Stimulated activated memory B cell treated with anti-CD40 and anti-IgM and Interleukin-4, amounts not matched to agents 10 μg/mL and 1 μg/mL and 100 μg/mL, for 72 hours (primary cell): ENCODE measurements around the gene C11orf16.
"Not testable (repeated sequence)": the region's sequence is repeated elsewhere in the genome, so short reads cannot be mapped to it uniquely, and the experiment has no call there.

Experiments
- ATAC-seq: fragments of 150-1000 bp; cut with Tn5 transposase; 2 replicates; pipeline ENCODE4 v1.10.0; 2021
- H3K27ac Mint-ChIP-seq: one replicate; pipeline ENCODE4 v1.8.0; 2022; ENCODE audit warnings: mild to moderate bottlenecking, mixed read lengths
- H3K27me3 Mint-ChIP-seq: one replicate; pipeline ENCODE4 v1.8.0; 2022; ENCODE audit warnings: mixed read lengths
- H3K36me3 Mint-ChIP-seq: one replicate; pipeline ENCODE4 v1.8.0; 2022; ENCODE audit warnings: mixed read lengths
- H3K4me1 Mint-ChIP-seq: one replicate; pipeline ENCODE4 v1.8.0; 2022; ENCODE audit warnings: mixed read lengths
- H3K4me3 Mint-ChIP-seq: one replicate; pipeline ENCODE4 v1.8.0; 2022; ENCODE audit warnings: mild to moderate bottlenecking, moderate library complexity, mixed read lengths
- H3K9me3 Mint-ChIP-seq: one replicate; pipeline ENCODE4 v1.8.0; 2022; ENCODE audit warnings: mixed read lengths

The C11orf16 gene

DNA sequence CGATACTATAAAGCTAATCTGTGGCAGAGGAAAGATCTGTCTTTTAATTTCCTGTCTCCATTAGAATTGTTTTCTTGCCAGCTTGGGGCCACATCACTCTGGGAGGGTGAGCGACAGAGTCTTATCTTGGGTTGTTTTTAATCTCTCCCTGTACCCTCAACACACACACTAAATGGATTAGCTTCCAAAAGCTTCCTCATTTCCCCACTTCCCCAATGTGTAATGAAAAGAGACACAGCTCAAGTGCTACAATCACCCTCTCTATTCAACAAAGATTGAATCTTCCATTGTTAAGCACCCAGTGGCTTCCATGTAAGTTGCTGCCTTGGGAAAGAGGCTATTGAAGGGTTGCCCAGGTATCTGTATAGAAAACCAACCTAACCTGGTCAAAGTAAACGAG lies 16.1 kb upstream of the C11orf16 start:
- Mint-ChIP-seq H3K36me3 (peaks cover 52% of the 10 kb centered on the region), H3K9me3 (no peaks in the 10 kb centered on the region), H3K27ac (no peak overlapping the region), H3K4me3 (no peak overlapping the region), H3K27me3 (no peaks in the 10 kb centered on the region), H3K4me1 (no peaks in the 10 kb centered on the region)
- ATAC-seq: no peak

DNA sequence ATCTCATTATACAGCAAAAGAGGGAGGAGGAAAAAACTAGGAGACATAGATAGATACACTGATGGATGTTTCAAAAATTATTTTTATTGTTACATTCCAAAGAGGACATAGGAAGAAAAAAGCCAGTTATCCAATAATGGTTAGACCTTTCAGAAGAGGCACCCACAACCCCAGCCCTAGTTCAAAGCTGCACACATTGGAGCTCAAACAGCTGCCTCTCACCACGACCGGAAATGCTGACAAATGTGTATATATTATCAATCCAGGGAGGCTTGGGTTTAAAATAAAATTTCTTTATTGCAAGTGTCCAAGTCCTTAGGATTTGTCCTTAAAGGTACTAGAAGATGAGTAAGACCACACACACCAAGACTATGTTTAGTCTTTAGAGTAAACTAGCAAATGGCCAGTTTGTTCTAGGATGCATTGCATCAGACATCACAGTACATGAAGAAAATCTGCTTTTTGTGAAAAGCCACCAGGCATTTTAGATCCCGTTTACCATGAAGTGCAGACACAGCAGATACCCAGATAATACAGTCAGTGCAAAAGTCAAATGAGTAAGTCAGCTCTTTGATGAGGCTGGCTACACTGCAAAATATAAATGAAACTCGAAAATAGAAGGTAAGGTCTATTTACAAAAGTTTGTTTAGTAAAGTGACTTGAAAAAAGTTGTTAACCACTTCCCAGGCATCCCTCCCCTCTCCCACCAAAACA lies 14.6 kb upstream of the C11orf16 start:
- no peaks in the 10 kb centered on the region for H3K9me3 Mint-ChIP-seq
- ATAC-seq: no peak
- H3K27ac Mint-ChIP-seq: no peak overlapping the region
- H3K4me1 Mint-ChIP-seq: no peaks in the 10 kb centered on the region
- H3K4me3 Mint-ChIP-seq: no peak overlapping the region
- H3K27me3 Mint-ChIP-seq: no peaks in the 10 kb centered on the region
- H3K36me3 Mint-ChIP-seq: peaks cover 41% of the 10 kb centered on the region

DNA sequence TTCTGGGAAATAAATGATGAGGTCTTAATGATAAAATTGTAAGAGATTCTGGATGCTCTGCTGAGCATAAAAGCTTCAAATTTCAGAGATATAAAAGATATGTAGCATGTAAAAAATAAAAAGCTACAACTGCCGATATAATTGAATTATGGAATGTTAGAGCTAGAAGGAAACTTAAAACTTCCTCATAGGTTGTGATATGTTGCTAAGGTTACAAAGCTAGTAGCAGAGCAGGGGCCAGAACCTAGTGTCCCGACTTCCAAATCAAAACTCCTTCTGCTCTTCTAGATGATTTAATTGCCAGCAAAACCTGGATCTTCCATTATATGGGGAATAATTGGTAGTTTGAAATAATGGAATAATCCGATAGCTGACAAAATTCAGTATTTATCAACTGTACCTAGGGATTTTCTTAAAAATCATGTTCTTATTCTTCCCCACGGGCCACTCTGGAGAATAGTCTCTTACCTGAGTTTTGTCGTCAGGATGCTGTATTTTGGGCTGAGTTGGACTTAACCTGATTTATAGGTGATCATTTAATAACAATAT lies 9.8 kb upstream of the C11orf16 start, which contains the start of gene ASCL3:
TSS of gene ASCL3 (minus strand) at position 499 of the 549 bp plus-strand sequence. CDS start 4,855 bp downstream, outside the sequence.
- peaks cover 15% of the 10 kb centered on the region for H3K27me3 Mint-ChIP-seq
- H3K4me1 Mint-ChIP-seq: no peaks in the 10 kb centered on the region
- H3K9me3 Mint-ChIP-seq: no peaks in the 10 kb centered on the region
- H3K36me3 Mint-ChIP-seq: peaks cover 9% of the 10 kb centered on the region
- no peak within 1 kb of the TSS for H3K4me3 Mint-ChIP-seq
- no peak within 1 kb of the TSS for H3K27ac Mint-ChIP-seq
- ATAC-seq: no peak

DNA sequence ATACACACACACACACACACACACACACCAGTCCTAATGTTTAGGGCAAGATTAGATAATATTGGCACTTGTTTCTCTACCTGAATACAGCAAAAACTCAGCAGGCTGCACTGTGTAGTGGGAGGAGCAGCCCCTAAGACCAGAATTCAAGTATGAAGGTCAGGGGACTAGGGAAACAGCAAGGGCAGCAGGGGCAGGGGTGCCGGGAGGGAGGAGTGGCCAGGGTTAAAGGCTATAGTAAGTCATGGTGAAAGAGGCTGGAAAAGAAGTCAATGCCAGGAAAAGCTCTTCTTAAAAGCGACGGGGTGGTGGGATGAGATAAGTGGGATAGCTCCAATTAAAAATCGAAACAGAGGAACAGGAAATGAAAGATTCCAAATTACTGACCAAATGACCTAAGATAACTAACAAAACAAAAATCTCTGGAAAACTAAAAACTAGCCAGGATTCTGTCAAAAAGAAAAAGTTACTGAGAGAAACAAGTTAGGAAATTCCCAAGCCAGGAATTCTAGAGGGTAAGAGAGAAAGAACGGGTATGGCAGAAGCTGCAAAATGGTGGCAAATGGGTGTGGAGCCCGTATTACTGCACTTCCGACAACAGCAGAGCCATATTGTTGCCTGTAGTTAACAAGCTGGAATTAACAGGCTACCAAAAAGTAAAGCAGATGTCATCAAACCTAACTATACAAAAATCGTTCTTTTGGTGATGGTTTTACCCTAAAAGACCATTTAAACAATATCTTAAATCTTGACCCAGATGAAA lies 8.8 kb upstream of the C11orf16 start:
- no peak overlapping the region for H3K4me3 Mint-ChIP-seq
- no peak for ATAC-seq
- H3K9me3 Mint-ChIP-seq: no peaks in the 10 kb centered on the region
- peaks cover 6% of the 10 kb centered on the region for H3K4me1 Mint-ChIP-seq
- no peak overlapping the region for H3K27ac Mint-ChIP-seq
- H3K36me3 Mint-ChIP-seq: no peaks in the 10 kb centered on the region
- H3K27me3 Mint-ChIP-seq: peaks cover 15% of the 10 kb centered on the region

DNA sequence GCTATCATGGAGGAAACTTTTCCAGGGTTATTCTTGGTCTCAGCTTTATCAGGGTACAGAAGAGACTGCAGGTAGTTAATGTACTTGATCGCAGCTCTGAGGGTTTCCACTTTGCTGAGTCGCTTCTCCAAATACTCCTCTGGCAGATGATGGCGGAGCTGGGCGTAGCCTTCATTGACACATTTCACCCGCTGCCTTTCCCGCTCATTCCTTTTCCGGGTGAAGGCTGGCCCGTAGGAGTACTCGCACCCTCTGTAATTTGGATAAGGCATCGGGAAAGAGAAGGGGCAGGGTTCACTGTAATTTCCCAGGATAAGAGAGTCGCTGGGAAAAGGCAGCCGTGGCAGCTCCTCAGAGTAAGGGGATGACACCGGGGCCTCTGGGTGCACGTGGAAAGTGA lies 4.9 kb upstream of the C11orf16 start:
- H3K4me1 Mint-ChIP-seq: peaks cover 6% of the 10 kb centered on the region
- no peak overlapping the region for H3K27ac Mint-ChIP-seq
- H3K4me3 Mint-ChIP-seq: no peak overlapping the region
- H3K9me3 Mint-ChIP-seq: no peaks in the 10 kb centered on the region
- no peaks in the 10 kb centered on the region for H3K36me3 Mint-ChIP-seq
- ATAC-seq: no peak
- peaks cover 15% of the 10 kb centered on the region for H3K27me3 Mint-ChIP-seq

DNA sequence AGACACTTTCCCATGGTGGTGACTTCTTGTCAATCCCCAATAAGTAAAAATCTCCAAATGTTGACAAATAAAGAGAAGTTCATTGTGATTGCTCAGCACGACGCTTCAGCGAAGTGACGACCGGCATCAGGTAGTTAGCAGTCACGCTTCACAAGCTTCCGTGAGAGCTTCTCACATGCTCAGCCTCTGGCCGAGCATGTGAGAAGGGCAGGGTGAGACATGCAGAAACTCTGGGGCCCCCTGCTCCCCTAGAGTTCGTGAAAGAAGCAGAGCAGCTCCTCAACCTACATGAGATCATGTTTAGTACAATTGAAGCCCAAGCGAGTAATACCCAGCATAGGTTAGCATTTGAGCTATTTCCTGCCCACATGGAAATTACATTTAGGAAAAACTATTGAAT lies 4.4 kb upstream of the C11orf16 start:
- Mint-ChIP-seq H3K27me3 (peaks cover 15% of the 10 kb centered on the region), H3K4me3 (peak overlapping the region; percentile 56), H3K36me3 (no peaks in the 10 kb centered on the region), H3K4me1 (peaks cover 6% of the 10 kb centered on the region), H3K27ac (no peak overlapping the region), H3K9me3 (no peaks in the 10 kb centered on the region)
- ATAC-seq: peak; percentile 50

DNA sequence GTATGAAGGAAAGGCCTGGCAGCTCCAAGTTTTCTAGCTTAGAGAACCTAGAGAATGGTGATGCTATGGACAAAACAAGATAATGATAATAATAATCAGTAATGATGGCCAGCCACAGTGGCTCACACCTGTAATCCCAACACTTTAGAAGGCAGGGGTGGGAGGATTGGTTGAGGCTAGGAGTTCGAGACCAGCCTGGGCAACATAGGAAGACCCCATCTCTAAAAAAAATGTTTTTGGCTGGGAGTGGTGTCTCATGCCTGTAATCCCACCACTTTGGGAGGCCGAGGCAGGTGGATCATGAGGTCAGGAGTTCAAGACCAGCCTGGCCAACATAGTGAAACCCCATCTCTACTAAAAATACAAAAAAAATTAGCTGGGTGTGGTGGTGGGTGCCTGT lies 3.0 kb upstream of the C11orf16 start:
- H3K27me3 Mint-ChIP-seq: peaks cover 15% of the 10 kb centered on the region
- not testable (repeated sequence) for ATAC-seq, H3K4me3 Mint-ChIP-seq, H3K27ac Mint-ChIP-seq, H3K9me3 Mint-ChIP-seq, H3K36me3 Mint-ChIP-seq, H3K4me1 Mint-ChIP-seq

DNA sequence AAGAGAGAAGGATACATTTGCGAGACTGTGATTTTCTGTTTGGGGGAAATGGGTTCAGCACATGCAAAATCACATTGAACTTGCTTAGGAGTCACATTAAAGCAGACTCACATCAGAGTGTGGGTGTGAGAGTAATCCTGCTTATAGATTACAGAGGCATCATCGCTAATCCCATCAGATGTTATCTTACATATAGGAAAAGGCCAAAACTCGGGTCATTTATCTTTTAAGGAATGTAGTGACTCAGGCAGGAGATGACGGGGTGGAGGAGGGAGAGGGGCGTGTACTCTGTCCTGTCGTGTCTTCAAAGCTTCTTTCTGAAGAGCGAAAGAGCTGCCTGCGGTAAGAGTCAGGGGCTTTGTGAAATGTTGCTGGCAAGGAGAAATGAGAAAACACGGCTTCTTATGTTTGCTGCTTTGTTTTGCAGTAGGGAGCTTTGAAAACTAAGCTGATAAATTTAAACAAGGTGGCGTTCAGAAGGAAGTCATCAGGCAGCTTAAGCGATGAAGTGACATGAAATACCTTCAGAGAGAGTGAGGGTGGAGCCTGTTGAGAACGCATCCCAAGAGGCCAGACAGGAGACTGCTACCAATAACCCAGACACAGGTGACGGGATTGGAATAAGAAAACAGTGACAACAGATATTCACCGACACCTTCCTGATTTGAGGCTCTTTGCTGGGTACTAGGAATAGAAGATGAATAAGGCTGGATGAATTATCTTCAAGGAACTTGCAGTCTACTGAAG lies 2.2 kb upstream of the C11orf16 start:
- Mint-ChIP-seq H3K36me3 (no peaks in the 10 kb centered on the region), H3K9me3 (no peaks in the 10 kb centered on the region), H3K27ac (no peak overlapping the region), H3K27me3 (peaks cover 20% of the 10 kb centered on the region), H3K4me3 (no peak overlapping the region), H3K4me1 (peaks cover 6% of the 10 kb centered on the region)
- ATAC-seq: no peak

DNA sequence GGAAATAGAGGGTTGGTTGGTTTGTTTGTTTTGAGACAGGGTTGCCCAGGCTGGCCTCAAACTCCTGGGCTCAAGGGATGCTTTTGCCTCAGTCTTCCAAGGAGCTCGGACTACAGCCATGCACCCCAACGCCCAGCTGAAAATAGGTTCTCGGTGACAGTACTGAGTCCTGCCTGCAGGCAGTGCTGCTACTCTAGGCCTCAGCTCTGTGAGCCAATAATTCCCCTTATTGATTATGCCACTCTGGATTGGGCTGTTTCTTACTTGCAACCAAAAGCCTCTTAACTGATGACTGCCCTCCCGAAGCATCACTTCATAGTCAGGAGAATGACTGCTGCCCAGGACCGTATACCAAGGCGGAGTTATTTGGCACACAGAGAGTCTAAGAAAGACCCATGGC lies 1.2 kb upstream of the C11orf16 start:
- no peak for ATAC-seq
- H3K9me3 Mint-ChIP-seq: no peaks in the 10 kb centered on the region
- peaks cover 20% of the 10 kb centered on the region for H3K27me3 Mint-ChIP-seq
- no peaks in the 10 kb centered on the region for H3K36me3 Mint-ChIP-seq
- peaks cover 6% of the 10 kb centered on the region for H3K4me1 Mint-ChIP-seq
- H3K27ac Mint-ChIP-seq: no peak overlapping the region
- H3K4me3 Mint-ChIP-seq: no peak overlapping the region

DNA sequence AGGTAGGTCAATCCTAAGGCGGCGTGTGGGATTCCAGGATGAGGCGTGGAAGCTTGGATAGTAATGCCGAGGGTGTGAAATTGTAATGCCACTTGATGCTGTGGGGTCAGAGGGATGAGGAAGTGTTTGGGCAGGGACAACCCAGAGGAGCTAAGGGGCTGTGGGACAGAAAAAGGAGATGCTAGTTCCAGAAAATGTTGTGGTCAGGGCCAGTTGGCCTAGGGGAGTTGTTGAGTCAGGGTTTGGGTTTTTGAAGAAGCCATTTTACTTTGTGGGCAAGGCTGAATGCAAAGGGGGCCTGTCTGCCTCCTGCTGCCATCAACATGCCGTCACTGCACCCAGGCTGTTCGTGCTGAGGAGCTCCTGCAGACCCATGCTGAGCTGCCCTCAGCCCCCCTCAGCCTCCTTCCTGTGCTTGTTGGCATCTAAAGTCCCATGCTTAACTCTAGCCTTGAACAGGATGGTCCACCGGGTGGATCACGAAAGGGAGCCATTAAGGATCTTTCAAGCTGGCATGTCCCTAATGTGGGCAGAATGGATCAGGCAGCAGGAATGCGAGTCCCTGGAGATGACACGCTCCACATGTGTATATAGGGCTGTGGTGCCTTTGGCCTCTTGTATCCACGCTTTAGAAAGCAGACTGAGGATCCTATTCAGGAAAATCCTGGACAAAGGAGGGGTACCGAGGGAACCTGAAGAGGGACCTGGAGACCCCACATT lies 2.1 kb downstream of the C11orf16 start:
- Mint-ChIP-seq H3K27ac (no peak overlapping the region), H3K4me3 (no peak overlapping the region), H3K27me3 (peaks cover 15% of the 10 kb centered on the region), H3K9me3 (no peaks in the 10 kb centered on the region), H3K4me1 (no peaks in the 10 kb centered on the region), H3K36me3 (no peaks in the 10 kb centered on the region)
- no peak for ATAC-seq

DNA sequence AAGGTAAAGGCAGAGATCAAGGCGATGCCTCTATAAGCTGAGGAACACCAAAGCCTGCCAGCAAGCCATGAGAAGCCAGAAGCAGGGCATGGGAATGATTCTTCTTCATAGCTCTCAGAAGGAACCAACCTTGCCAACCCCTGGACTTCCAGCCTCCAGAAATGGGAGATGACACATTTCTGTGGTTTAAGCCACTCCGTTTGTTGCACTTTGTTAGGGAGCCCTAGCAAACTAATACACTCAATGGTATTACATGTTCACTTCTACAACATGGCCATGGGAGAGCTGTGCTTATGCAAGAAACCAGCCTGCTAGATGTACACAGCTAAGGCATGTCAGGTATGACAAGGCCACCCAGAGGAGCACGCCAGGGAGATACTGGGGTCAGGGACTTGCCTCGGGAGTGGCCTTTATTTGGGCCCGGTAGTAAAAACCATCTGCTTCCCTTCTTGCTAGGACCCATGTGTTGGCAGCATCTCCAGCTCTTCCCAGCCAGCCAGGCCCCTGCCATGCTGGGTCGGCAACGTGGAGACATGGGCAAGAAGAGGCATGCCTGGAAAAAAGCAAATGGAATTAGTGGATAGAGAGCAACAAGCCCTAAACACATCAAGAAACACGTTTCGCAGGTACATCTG lies 3.6 kb downstream of the C11orf16 start:
- Mint-ChIP-seq H3K9me3 (no peaks in the 10 kb centered on the region), H3K4me3 (no peak overlapping the region), H3K4me1 (no peaks in the 10 kb centered on the region), H3K27ac (no peak overlapping the region), H3K27me3 (peaks cover 15% of the 10 kb centered on the region), H3K36me3 (no peaks in the 10 kb centered on the region)
- ATAC-seq: no peak

DNA sequence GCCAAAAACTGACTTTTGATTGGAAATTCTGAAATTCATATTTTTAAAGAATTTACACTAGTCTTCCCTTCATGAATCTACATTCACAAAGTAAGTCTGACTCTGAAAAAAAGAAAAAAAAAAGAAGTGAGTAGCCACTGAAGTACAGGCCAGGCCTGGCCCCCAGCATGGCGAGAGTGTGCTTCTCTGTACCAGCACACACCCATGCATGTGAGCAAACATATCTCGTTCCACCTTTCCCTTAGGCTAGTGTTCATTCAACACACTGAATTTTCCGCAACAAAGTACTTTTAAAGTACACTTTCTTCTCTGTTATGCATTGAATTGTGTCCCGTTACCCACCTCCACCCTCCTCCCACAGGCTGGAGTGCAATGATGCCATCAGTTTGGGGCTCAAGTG lies 4.5 kb downstream of the C11orf16 start:
- Mint-ChIP-seq H3K9me3 (no peaks in the 10 kb centered on the region), H3K4me3 (no peak overlapping the region), H3K36me3 (no peaks in the 10 kb centered on the region), H3K27ac (no peak overlapping the region), H3K27me3 (peaks cover 15% of the 10 kb centered on the region), H3K4me1 (no peaks in the 10 kb centered on the region)
- no peak for ATAC-seq

DNA sequence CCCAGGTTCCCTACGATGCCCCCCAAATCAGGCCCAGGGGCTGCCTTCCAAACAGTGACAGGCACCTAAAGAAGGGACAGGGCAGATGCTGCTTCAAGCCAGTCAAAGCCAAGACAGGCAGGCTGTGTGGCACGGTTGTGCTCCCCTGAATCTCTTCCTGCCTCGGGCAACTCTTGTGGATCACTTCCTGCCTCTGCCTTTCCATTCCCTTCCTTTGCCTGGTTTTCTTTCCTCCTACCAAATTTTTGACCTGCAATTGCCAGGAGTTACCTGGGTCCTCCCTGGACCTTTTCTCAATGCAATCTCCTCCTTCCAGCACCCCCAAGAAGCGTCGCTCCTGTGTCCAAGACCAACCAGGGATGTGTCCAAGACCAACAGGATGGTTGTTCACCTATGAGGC lies 5.5 kb downstream of the C11orf16 start:
- Mint-ChIP-seq H3K36me3 (no peaks in the 10 kb centered on the region), H3K27ac (no peak overlapping the region), H3K27me3 (peaks cover 15% of the 10 kb centered on the region), H3K4me3 (no peak overlapping the region), H3K9me3 (no peaks in the 10 kb centered on the region), H3K4me1 (no peaks in the 10 kb centered on the region)
- ATAC-seq: no peak

DNA sequence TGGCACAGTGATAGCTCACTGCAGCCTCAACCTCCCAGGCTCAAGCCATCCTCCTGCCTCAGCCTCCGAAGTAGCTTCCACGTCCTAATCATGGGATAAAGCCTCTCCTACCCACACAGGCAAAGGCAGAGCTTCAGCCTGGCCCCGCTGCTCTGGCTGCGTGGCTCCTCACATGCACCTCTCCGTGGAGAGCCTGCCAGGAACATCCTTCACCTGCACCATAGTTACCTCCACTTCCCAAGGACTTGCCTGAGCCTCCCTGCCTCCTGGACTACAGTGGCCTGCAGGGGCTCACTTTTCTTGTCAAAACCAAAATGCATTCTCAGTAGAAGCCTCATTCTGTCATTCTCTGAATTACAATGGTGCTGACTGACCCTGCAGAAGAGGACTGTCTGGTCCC lies 6.5 kb downstream of the C11orf16 start:
- H3K27me3 Mint-ChIP-seq: peaks cover 15% of the 10 kb centered on the region
- no peak overlapping the region for H3K27ac Mint-ChIP-seq
- no peaks in the 10 kb centered on the region for H3K9me3 Mint-ChIP-seq
- ATAC-seq: no peak
- no peak overlapping the region for H3K4me3 Mint-ChIP-seq
- H3K36me3 Mint-ChIP-seq: no peaks in the 10 kb centered on the region
- H3K4me1 Mint-ChIP-seq: no peaks in the 10 kb centered on the region
